Calu3 (cell line): ENCODE measurements around the gene CAPN10. TPM values are rescaled to one million over a fixed set of nuclear protein-coding genes. Genes with fewer than 3 reads are reported as not detected.

Experiments used
- BruUV-seq: library from RNA; stranded (reverse); fragments of 400-500 nt; replicated peaks from 2 replicates; lab custom pipeline; 2021; lab: Mats Ljungman, UMichigan
- CTCF ChIA-PET: fragments of 300-600 bp; sonication (Branson Sonifier 250); formaldehyde crosslinking; loops from one replicate; lab custom pipeline; 2022; ENCODE audit warnings: antibody characterized with exemption; lab: Charles Lee
- DNase-seq: peaks from one replicate; pipeline ENCODE4 v3.0.0; 2022
- H3K27ac Mint-ChIP-seq: one replicate; pipeline ENCODE4 v1.8.0; 2022; ENCODE audit warnings: mixed read lengths; ENCODE audit not compliant: unreplicated experiment
- H3K27me3 Mint-ChIP-seq: one replicate; pipeline ENCODE4 v1.8.0; 2022; ENCODE audit warnings: mixed read lengths; ENCODE audit not compliant: unreplicated experiment
- H3K36me3 Mint-ChIP-seq: one replicate; pipeline ENCODE4 v1.8.0; 2022; ENCODE audit warnings: mild to moderate bottlenecking, moderate library complexity, mixed read lengths; ENCODE audit not compliant: insufficient read depth, unreplicated experiment
- H3K4me1 Mint-ChIP-seq: one replicate; pipeline ENCODE4 v1.8.0; 2022; ENCODE audit warnings: mild to moderate bottlenecking, low read depth, mixed read lengths; ENCODE audit not compliant: unreplicated experiment
- H3K4me3 Mint-ChIP-seq: one replicate; pipeline ENCODE4 v1.8.0; 2022; ENCODE audit warnings: mild to moderate bottlenecking, low read depth, moderate library complexity, mixed read lengths; ENCODE audit not compliant: unreplicated experiment
- H3K9me3 Mint-ChIP-seq: one replicate; pipeline ENCODE4 v1.8.0; 2022; ENCODE audit warnings: low read depth, mixed read lengths; ENCODE audit not compliant: unreplicated experiment
- CTCF ChIP-seq: fragments of 200-600 bp; IDR thresholded peaks from one replicate; pipeline ENCODE4 v1.8.0; 2022; ENCODE audit warnings: antibody characterized with exemption; ENCODE audit not compliant: unreplicated experiment
- intact Hi-C: fragments of 100-400 bp; cut with micrococcal nuclease; formaldehyde crosslinking; loops from one replicate; pipeline ENCODE4 v1.10.0; 2022; ENCODE audit not compliant: unreplicated experiment
- total RNA-seq: library from RNA; stranded (reverse); gene quantifications from 2 replicates; pipeline ENCODE4 v1.2.3, GENCODE V29; 2022

Gene CAPN10
- total RNA-seq, 1 experiment from 2014 or later, result 49.3 TPM

GRCh38 chr2:240582781-240583180 lies 3.8 kb upstream of the CAPN10 start:
- no TSS peak for BruUV-seq
- Mint-ChIP-seq H3K27ac (no peak overlapping the region), H3K36me3 (peaks cover 66% of the 10 kb centered on the region), H3K9me3 (no peaks in the 10 kb centered on the region), H3K4me3 (no peak overlapping the region), H3K4me1 (peaks cover 53% of the 10 kb centered on the region), H3K27me3 (no peaks in the 10 kb centered on the region)
- TF ChIP-seq CTCF, result no peak
- intact Hi-C loops, result no loop called here
- CTCF ChIA-PET, result no interaction called here
- no peak for DNase-seq

- CTCF ChIA-PET, result no interaction called here
- H3K36me3 Mint-ChIP-seq, result peaks cover 58% of the 10 kb centered on the region
- no peak overlapping the region for H3K27ac Mint-ChIP-seq
- no peaks in the 10 kb centered on the region for H3K9me3 Mint-ChIP-seq
- peaks cover 57% of the 10 kb centered on the region for H3K4me1 Mint-ChIP-seq
- TF ChIP-seq CTCF, result no peak
- no peak for DNase-seq
- BruUV-seq, result no TSS peak
- no peaks in the 10 kb centered on the region for H3K27me3 Mint-ChIP-seq
- H3K4me3 Mint-ChIP-seq, result no peak overlapping the region
- intact Hi-C loops, result no loop called here
Observed at GRCh38 chr2:240583774-240584173, 2.8 kb upstream of the CAPN10 start.

DNA sequence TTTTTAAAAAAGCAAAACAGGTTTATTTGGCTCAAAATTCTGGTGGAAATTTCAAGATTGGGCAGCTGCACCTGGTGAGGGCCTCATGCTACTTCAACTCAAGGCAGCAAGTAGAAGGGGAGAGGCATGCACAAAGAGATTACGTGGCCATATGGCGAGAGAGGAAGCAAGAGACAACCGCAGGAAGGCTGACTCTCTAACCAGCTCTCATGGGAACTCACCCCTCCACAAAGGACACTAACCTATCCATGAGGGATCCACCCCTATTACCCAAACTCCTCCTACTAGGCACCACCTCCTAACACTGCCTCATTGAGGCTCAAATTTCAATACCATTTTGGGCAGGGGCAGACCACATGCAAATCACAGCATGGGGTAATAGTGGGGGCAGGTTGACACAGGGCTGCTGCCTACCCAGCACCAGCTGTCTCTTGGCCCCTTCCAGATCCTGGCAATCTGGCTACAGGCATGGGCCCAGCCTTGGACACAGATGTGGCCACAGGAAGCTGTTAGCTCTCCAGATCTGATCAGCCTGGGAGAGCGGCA lies 2.0 kb upstream of the CAPN10 start:
- peaks cover 53% of the 10 kb centered on the region for H3K4me1 Mint-ChIP-seq
- no peak overlapping the region for H3K27ac Mint-ChIP-seq
- no TSS peak for BruUV-seq
- TF ChIP-seq CTCF, result no peak
- no peaks in the 10 kb centered on the region for H3K27me3 Mint-ChIP-seq
- peaks cover 50% of the 10 kb centered on the region for H3K36me3 Mint-ChIP-seq
- no peak for DNase-seq
- CTCF ChIA-PET, result no interaction called here
- H3K4me3 Mint-ChIP-seq, result peak overlapping the region; percentile 94
- H3K9me3 Mint-ChIP-seq, result no peaks in the 10 kb centered on the region
- intact Hi-C loops, result no loop called here

DNA sequence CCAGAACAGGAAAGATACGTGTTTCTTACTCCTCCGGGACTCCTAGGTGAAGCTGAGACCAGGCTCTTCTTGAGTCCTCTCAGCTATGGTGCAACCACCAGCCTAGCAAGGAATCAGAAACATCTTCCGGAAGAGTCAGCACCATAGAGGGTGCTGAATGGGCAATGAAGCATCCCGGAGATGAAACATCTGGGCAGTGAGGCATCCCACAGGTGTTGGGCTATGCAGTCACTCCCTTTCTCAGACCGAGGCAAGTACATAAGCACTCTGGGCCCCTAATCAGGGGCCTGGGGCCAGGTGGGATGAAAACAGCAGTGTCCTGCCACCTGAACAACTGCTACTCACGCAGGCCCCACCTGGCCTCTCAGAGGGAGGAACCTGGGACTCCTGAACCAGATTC lies 1.4 kb upstream of the CAPN10 start:
- Mint-ChIP-seq H3K4me3 (peak overlapping the region; percentile 94), H3K36me3 (peaks cover 45% of the 10 kb centered on the region), H3K27ac (no peak overlapping the region), H3K4me1 (peaks cover 47% of the 10 kb centered on the region), H3K9me3 (no peaks in the 10 kb centered on the region), H3K27me3 (no peaks in the 10 kb centered on the region)
- no peak for TF ChIP-seq CTCF
- CTCF ChIA-PET, result interaction anchor here (3.2 kb wide), 1 partner anchor 19 kb away, joined by 24 read pairs; no protein-coding TSS in a partner anchor
- DNase-seq, result no peak
- intact Hi-C loops, result no loop called here
- BruUV-seq, result no TSS peak
